GM21619 (cell line): ENCODE measurements around the gene LILRB4.
"Not testable (repeated sequence)": the region's sequence is repeated elsewhere in the genome, so short reads cannot be mapped to it uniquely, and the experiment has no call there.

Experiments used
- ATAC-seq: cut with Tn5 transposase; IDR thresholded peaks from one replicate; pipeline ENCODE4 v1.9.1; 2021; ENCODE audit not compliant: unreplicated experiment

Gene LILRB4

DNA sequence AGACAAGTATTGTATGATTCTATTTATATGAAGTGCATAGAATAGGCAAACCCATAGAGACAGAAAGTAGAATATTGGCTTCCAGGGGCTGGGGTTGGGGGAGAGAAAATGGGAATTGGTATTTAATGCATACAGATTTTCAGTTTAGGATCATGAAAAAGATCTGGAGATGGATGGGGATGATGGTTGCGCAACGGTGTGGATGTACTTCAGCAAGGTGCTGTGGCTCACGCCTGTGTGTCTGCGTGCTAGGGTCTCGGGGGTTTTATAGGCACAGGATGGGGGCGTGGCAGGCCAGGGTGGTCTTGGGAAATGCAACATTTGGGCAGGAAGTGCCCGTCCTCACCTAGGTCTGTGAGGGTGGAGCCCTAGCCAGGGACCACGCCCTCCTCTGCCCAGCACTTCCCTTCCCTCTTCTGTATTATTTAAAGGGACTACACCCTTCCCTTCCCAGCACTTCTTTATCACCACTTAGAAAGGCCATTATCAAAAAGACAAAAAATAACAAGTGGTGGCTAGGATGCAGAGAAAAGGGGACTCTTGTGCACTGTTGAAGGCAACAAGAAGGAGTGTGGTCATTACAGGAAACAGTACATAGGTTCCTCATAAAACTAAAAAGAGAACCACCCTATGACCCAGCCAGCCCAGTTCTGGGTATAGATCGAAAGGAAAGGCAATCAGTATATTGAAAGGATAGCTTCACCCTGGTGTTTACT, 29.0 kb downstream of the LILRB4 start:
- ATAC-seq, result no peak

DNA sequence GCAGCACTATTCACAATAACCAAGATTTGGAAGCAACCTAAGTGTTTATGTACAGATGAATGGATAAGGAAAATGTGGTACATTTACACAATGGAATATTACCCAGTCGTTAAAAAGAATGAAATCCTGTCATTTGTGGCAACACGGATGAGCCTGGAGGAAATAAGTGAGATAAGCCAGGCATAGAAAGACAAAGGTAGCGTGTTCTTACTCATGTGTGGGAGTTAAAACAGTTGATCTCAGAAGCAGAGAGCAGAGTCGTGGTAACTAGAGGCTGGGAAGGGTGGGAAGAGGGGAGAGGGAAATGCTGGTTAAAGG, 29.5 kb downstream of the LILRB4 start:
- no peak for ATAC-seq

DNA sequence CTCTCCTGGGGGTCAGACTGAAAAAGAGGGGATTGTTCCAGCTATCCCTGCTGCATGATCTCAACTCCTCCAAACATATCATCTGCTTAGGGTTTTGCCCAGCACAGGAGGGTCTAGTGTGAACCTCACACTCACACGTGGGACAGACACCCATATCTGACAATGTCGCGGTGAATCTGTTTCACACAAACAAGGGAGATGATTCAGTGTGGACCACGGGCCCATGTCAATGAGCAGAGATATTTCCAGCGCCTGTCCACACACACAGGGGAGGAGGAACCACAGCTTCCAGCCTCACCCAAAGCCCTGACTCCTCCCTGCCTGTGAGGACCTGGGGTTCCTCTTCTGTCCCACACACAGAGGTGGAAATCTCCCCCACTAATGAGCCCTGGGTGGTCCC, 31.9 kb downstream of the LILRB4 start:
- no peak for ATAC-seq

DNA sequence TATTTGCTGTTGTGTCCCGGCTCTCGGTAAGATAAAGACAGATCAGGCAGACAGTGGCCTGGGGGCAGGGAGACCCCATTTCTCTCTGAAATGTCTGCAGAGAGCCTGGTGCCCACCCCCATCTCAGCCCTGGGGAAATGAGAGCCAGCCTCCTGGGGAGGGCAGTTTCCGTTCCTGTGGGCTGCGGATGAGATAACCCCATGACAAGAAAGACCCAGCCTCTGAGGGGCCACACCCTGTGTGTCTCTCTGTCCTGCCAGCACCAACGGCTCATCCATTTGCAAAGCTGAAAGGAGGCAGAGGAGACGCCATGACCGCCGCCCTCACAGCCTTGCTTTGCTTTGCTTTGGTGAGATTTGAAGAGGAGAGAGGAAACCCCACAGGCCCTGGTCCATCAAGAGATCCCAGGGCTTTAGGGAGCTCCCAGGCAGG, 33.3 kb downstream of the LILRB4 start:
- no peak for ATAC-seq

DNA sequence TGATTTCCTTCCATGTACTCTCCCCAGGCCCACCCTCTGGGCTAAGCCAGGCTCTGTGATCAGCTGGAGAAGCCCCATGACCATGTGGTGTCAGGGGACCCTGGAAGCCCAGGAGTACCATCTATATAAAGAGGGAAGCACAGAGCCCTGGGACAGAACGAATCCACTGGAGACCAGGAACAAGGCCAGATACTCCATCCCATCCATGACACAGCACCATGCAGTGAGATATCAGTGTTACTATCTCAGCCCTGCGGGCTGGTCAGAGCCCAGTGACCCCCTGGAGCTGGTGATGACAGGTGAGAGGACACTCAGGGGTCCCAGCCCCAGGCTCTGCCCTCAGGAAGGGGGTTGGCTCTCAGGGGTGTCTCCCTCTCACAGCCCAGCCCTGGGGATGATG, 34.0 kb downstream of the LILRB4 start:
- ATAC-seq, result no peak

DNA sequence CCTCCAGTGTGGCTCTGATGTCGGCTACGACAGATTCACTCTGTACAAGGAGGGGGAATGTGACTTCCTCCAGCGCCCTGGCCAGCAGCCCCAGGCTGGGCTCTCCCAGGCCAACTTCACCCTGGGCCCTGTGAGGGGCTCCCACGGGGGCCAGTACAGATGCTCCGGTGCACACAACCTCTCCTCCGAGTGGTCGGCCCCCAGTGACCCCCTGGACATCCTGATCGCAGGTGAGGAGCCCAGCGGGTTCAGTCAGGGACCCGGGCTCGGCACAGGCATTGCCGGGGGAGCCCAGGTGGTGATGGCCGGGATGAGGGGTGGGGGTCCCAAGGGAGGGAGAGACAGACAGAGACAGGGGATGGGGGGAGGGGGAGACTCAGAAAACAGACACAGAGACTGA, 34.9 kb downstream of the LILRB4 start:
- not testable (repeated sequence) for ATAC-seq

DNA sequence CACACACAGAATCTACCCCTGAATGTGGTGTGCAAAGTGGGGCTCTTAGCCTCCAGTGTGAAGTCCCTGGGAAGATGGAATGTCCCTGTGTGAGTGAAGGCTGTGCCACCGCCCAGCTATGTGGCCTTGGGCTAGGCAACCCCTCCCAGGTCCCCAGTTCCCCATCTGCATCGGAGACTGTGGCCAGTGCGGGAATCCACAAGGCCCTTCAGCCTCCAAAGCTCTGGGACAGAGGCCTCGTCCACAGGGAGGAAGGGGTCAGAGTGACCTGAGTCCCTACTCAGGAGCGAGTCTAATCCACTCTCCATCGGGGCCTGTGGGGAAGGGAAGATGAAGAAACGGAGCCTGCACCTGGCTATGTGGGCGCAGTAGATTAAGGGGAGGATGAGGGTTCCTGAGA, 42.1 kb downstream of the LILRB4 start:
- ATAC-seq, result no peak

DNA sequence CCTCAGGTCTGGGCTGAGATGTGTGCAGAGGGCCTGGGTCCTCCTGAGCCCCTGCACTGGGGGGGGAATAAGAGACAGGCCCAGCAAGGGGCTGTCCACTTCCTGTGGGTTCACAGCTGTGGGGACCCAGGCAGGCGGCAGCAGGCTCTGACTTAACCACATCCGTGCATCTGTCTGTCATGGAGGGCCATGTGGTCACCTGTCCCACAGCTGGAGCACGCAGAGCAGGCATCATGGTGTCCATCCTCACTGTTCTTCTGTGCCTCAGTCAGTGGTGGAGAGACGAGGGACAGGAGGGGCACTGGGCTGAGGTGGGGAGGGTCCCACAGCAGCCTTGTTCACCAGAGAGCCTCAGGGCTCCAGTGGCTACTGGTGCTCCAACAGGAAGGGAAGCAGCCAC, 45.2 kb downstream of the LILRB4 start:
- ATAC-seq, result no peak

DNA sequence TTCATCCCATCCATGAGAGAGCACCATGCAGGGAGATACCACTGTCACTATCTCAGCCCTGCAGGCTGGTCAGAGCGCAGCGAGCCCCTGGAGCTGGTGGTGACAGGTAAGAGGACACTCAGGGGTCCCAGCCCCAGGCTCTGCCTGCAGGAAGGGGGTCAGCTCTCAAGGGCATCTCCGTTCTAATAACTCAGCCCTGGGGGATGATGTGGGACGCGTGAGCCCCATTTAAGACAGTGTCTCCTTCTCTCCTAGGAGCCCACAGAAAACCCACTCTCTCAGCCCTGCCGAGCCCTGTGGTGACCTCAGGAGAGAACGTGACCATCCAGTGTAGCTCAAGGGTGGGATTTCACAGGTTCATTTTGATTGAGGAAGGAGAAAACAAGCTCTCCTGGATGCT, 46.0 kb downstream of the LILRB4 start:
- no peak for ATAC-seq

DNA sequence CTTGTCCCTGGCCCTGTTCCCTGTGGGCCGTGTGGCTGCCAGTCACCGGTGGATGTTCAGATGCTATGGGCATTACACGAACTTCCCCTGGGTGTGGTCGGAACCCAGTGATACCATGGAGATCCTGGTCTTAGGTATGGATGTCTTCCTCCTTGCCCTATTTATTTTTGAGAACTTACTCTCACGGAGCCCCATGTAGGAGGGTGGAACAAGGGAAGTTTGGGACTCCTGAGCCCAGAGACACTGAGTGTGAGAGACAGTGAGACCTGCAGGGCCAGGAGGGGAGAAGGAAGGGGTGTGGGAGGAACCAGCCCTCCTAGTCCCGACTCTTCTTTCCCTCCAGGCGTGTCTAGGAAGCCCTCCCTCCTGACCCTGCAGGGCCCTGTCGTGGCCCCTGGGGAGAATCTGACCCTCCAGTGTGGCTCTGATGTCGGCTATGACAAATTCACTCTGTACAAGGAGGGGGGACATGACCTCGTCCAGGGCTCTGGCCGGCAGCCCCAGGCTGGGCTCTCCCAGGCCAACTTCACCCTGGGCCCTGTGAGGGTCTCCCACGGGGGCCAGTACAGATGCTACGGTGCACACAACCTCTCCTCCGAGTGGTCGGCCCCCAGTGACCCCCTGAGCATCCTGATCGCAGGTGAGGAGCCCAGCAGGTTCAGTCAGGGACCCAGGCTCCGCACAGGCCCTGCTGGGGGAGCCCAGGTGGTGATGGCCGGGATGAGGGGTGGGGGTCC, 46.6 kb downstream of the LILRB4 start:
- ATAC-seq, result no peak

DNA sequence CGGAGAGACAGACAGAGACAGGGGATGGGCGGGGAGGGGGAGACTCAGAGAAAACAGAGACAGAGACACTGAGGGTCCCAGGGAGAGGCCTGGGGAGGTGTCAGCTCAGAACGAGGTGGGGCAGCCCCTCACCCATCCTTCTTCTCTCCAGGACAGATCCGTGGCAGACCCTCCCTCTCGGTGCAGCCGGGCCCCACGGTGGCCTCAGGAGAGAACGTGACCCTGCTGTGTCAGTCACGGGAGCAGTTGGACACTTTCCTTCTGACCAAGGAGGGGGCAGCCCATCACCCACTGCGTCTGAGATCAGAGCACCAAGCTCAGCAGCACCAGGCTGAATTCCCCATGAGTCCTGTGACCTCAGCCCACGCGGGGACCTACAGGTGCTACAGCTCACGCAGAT, 47.2 kb downstream of the LILRB4 start:
- ATAC-seq, result not testable (repeated sequence)
